NCI-H2196 (cell line): ENCODE data around the gene PRR5L.
A peak's percentile ranks its signal among the peaks of the same experiment; 100 is the strongest.
"Not testable (repeated sequence)": the region's sequence is repeated elsewhere in the genome, so short reads cannot be mapped to it uniquely, and the experiment has no call there.

Source experiments
- DNase-seq: peaks from one replicate; lab custom pipeline; 2025; ENCODE audit not compliant: unreplicated experiment; lab: John Stamatoyannopoulos, UW

The PRR5L gene

DNA sequence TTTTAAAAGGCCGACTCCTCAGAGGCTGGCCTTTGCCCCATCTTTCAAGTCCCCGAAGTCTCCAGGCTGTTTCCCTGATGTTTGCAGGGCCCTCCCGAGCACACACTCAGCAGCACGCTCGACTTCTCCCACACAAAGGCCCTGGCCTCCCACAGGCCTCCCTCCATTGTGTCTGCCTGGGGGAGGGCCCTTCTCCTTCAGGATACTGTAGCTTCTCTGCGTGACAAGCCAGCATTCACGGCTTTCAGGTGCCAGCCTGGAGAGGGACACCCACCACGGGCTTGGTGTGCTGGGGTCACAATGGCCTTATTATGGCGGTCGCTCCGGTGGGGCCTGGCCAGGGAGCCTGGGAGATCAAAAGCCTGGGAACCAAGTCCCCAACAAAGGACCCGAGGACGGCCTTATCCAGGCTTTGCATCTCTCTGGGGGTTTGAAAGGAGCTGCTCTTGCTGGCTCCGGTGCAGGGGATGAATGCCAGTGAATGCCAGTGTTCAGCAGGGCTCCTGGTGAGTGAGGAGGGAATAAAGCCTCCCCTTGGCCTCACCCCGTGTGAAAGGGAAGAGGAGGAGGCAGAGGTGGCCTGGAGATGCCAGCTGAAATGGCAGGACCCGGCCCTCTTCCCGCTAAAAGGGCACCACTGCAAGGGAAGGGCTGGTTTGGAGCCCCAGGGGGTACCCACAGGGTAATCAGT is 159.0 kb downstream of the PRR5L start:
- no peak for DNase-seq

DNA sequence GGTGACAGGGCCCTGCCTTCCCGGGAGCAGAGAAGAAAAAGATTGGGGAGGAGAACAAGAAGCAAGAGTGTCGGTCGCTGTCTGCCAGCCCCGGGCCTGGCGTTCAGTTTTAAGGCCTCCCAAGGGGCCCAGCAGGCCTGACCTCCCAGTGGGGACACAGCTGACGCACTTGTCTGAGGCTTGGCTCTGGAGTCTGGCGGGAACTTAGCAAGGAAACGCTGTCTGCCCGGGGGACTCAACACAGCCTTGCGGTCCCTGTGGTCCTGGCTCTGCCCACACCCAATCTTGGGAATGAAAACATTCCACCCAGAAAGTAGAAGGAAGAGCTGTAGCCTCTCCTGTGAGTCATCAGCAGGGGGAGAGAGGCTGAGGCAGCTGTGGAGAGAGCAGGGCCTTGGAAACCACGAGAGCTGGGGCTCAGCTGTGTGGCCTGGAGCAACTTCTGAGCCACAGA is 159.6 kb downstream of the PRR5L start:
- DNase-seq: no peak

GRCh38 chr11:36456156-36456555 is 160.1 kb downstream of the PRR5L start:
- no peak for DNase-seq

DNA sequence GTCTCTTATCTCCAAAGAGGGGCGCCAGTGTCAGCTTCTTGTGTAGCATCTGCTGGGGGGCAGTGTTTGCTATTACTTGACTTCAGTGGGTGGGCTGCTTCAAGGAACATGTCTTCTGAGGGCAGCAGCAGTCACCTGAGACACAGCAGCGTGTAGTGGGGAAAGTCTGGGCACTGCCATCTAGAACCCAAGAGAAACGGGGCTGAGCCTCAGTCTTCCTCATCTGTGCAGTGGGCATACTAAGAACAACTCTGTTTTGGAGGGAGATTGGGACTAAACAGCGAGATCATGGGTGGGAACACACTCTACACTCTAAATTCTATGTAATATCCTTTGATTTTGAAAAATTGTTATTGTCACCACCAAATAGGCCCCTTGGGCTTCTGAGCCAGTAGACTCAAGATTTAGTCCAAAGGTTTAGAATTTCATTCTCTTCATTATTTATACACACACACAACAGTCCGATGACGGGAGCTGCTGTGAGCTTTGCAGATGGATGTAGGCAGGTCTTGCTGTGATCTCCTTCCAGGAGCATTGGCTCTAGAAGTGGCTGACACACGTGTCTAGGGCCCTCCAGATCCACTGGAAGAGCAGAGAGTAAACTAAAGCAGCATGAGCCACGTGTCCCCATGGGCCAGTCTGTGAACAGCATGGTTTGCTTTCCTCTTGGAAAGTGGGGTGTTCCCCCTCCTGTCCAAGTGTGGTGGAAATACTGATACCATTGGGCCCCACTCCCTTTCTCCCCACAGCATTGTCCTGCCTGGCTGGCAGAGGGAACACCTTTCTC is 162.2 kb downstream of the PRR5L start:
- DNase-seq: no peak

- no peak for DNase-seq
Measured at GRCh38 chr11:36459046-36459445, 163.0 kb downstream of the PRR5L start.

GRCh38 chr11:36460220-36460619 is 164.1 kb downstream of the PRR5L start:
- no peak for DNase-seq

- DNase-seq: no peak
Measured at GRCh38 chr11:36462321-36462720, 166.2 kb downstream of the PRR5L start.

DNA sequence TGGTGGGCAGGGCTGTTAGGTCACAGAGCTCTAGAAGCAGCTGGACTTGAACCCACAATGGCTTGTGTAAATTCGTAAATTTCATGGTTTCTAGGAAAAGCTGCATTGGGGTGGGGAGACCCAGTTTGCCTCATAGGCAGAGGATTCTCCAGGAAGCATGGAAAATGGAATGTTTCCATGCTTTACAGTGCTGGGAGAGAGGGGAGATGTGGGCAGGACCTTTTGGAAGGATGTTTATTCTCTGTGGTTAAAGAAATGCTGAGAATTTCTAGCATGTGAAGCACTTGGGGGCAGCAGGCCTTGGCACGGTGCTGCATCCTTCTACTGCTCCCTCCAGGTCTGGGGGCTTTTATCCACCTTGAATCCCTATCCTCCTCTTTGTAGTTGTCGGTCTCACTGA is 167.7 kb downstream of the PRR5L start:
- DNase-seq: no peak

DNA sequence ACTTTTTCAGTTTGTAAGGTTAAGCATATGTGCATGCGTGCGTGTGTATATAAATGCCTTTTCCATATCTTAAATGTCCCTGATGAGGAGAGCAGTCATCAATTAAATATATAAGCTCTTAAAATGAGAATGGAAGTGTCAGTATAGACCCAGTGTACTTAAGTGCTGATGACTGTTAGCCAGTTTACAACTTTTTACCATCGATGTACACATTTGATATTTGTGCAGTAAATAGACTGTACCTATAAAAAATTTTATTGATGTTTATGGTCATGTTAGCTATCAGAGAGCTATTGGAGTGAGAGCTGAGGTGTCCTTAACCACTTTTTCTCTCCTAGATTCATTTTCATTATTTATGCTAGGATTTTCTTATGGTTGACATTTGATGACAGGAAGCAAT is 168.6 kb downstream of the PRR5L start:
- DNase-seq: no peak

DNA sequence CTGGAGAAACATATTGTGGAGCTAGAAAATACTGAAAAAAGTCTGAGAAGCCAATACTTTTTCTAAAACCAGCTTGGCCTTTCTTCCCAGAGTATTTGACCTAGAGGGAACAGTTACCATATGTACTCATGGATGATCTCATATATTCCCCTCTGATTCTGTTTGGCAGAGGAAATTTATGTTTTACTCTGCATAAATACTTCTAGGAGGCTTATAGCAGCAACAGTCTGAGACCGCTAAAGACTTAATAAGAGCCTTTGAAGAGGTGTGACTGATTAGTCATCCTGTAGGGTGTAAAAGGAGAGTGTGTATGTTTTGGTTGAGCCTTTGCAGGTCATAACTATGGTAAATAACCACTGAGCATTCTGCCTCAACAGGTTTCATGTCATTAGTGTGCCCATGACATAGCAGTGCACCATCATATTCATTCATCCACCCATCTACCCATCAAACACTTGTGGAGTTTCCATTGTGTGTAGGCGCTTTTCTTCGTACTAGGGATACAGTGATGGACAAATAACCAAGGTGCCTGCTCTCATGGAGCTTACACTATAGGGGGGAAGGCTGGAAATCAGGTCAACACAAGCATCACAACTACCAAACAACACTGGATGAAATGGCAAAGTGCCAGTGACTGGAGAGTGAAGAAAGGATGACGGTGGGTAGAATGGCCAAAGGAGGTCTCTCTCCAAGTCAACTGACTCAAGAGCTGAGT is 169.5 kb downstream of the PRR5L start:
- no peak for DNase-seq

DNA sequence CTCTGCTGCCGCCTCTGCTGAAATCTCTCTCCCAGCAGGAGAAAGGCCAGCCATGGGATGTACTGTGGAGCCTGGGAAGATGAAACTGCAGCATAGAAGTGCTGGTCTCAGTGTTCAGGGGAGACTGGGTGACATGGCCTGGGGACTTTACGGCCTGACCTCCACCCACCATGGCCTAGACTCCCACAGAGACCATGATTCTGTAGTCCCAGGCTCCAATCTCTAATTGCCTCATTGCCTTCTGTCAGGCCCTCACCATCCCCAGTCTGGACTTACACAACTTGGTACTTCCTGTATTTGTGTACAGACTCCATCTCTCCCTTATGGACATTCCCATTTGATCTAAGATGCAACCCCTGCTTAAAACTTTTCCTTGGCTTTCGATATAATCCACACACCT is 170.9 kb downstream of the PRR5L start:
- no peak for DNase-seq

GRCh38 chr11:36467916-36468315 is 171.8 kb downstream of the PRR5L start:
- DNase-seq: no peak

DNA sequence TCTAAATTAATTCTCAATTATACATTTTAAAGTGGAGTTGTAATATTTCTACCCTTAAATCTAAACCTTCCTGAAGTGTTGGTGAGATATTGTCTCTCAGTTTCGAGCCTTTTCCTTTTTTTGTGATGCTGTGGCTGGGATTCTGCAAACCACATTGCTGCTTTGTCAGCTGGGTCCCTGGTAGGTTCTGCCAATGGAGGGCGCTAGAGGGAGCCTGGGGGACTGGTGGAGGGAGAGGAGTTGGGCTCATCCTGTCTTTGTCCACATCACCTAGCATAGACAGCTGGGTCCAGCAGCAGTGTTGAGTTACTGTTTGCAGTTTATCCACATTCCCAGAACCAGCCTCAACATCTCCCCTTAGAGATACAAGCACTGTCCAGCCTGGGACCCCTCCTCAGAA is 173.0 kb downstream of the PRR5L start:
- peak; percentile 15 for DNase-seq

GRCh38 chr11:36469881-36470802 is 174.1 kb downstream of the PRR5L start:
- DNase-seq: no peak

DNA sequence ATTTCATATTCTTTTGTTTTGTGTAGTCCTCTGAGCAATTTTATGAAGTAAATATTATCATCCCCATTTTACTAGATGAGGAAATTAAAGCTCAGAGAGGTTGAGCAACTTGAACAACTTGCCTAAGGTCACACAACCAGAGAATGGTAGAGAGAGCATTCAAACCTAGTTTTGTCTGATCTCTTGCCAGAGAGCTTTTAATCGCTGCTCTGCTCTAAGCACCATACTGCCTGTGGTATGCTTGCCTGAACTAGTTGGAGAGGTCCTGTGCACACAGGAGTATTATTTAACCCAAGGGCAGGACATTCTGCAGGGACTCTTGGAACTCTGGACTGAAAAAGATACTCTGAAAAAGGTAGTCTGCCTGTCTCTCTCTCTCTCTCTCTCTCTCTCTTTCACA is 175.5 kb downstream of the PRR5L start:
- DNase-seq: peak; percentile 21

DNA sequence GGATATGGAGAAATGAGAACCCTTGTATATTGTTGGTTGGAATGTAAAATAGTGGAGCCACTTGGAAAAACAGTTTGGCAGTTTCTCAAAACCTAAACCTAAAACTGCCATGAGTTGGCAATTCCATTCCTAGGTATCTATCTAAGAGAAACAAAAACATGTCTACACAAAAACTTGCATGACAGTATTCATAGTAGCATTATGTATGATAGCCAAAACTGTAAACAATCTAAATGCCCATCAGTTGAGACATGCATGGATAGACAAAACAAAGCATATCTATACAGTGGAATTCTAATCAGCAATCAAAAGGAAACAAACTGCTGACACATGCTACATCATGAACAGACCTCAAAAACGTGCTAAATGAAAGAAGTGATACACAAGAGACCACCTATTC is 179.1 kb downstream of the PRR5L start:
- DNase-seq: no peak

GRCh38 chr11:36478700-36479329 is 182.7 kb downstream of the PRR5L start:
- DNase-seq: peak; percentile 70

DNA sequence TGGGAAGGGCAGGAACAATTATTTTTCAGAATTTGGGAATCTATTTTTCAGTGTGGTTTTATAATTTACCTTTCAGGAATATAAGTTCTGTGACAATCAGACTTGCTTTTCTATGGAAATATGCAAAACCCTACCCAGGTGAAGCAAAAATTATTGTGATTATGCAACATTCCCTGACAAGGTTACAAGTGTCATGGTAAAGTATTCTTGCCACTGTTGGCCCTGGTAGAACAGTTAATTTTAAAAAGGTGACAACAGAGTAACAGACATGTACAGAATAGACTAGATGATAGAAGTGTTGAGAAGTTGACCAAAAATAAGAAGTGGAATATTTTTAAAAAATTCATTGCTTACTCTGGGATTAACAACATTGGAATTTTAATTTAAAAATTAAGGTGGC is 184.7 kb downstream of the PRR5L start:
- DNase-seq: no peak

GRCh38 chr11:36483042-36483441 is 187.0 kb downstream of the PRR5L start:
- not testable (repeated sequence) for DNase-seq

DNA sequence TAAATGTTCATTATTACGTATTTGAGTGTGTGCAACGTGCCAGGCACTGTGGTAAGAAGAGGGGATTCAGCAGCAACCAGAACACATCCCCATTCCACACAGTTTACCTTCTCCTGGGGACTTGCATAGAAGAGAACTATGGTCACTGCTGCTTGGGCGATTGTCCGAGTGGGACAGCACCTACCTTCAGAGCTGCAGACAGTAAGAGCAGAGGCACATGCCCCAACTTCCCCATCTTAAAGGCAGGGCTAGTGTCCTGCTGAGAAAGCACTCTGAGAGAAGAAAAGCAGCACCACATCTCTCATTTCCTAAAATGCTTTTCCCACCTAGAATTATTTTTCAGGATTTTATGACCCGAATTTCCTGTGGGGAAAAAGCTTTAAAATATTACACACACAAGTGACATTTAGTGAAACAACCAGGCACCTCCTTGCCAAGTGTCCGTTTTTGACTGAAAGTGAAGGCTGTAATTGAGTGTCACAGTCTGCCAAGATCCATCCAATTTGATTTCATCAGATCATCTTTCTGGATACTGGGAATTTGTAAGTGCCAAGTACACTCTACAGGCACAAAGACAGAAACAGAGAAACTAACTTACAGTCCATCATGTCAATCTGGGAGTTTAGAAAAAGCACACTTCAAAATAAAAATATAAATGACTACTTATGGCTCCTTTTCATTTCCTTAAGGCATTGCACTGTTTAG is 189.4 kb downstream of the PRR5L start:
- DNase-seq: no peak
